GM12872 (cell line): ENCODE results near the gene MAPK4.

Source experiments
- CTCF ChIP-seq: IDR thresholded peaks from 3 replicates; pipeline ENCODE4 v1.5.1; 2011; ENCODE audit warnings: low read depth, mild to moderate bottlenecking, low read length, moderate library complexity; ENCODE audit not compliant: insufficient read depth

Gene MAPK4

DNA sequence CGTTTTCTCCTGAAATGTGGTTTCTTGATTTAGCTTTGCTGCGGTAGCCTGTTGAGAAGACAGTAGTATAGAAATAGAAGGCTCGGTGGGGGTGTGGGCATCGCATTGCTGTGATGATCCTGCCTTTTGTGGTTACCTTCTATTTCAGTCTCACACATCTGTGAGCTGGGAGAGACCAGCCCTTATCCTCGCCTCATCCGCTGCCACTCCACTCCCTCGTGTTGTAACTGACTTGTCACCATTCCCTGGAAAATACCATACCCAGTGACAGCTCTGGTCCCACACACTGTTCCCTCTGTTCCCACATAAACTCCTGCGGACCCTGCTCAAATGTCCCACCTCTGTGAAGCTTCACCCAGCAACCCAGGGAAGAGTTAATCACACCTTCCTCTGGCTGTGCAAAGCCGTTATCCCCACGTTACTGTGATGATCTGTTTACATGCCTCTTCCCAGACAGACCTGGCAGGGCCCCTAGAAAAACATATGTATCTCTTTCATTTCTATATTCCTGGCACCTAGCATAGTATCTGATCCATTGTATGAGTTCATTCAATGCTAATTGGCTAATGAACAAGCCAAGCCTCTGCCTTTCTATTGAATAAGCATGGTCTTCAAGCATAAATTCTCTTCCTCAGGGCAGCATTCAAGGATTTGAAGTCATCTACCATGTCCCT lies 114.6 kb downstream of the MAPK4 start:
- no peak for TF ChIP-seq CTCF

DNA sequence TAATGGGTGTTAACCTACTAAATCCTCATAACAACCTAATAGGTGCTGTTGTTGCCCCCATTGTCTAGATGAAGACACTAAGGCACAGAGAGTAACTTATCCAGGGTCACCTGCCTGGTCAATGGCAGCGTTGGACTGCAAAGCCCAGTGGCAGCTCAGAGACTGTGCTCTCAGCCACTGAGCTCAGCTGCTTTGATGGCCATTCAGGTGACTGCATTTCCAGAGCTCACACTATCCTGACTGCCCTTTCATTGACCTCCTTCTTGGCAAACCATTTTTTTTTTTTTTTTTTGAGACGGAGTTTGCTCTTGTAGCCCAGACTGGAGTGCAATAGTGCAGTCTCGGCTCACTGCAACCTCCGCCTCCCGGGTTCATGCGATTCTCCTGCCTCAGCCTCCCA lies 115.2 kb downstream of the MAPK4 start:
- TF ChIP-seq CTCF = no peak

GRCh38 chr18:50678651-50679050 lies 118.8 kb downstream of the MAPK4 start:
- no peak for TF ChIP-seq CTCF

GRCh38 chr18:50679056-50679455 lies 119.2 kb downstream of the MAPK4 start:
- TF ChIP-seq CTCF = no peak

DNA sequence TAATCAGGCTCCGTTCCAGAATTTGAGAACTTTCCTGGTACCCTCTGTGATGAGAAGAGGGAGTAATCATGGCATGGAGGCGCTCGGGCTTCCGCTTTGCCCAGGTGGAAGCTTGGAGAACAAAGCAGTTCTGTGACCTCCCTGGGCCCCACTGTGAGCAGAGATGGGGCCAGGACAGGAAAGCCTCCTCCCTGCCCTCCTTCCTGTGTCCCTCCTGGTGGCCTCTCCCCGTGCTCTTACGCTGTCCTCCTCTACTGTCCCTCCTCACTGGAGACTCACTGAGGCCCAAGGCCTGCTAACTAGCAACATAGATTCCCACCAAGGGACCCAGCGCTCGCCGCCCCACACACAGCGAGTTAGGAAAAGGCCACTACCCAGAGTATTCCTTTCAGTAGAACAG lies 119.8 kb downstream of the MAPK4 start:
- no peak for TF ChIP-seq CTCF

DNA sequence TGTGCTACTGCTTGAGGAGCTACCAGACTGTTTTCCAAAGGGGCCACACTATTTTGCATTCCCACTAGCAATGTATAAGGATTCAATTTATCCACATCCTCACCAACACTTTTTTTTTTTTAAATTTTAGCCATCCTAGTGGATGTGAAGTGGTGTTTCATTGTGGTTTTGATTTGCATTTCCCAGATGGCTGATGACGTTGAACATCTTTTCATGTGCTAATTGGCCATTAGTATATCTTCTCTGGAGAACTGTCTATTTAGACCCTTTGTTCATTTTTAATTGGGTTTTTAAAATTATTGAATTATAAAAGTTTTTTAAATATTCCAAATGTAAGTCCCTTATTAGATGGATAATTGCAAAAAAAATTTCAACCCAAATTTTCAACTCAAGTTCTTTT lies 121.1 kb downstream of the MAPK4 start:
- TF ChIP-seq CTCF = no peak

DNA sequence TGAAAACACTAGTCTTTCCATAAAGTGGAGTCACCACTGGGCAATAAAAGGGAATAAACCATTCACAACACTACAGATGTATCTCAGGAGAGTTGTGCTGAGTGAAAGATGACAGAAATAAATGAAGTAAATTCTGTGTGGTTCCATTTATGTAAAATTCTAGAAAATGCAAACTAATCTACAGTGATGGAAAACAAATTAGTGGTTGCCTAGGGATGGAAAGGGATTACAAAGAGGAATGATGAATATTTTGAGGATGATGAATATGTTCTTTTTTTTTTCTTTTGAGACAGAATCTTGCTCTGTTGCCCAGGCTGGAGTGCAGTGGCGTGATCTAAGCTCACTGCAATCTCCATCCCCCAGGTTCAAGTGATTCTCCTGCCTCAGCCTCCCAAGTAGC lies 123.0 kb downstream of the MAPK4 start:
- no peak for TF ChIP-seq CTCF
